OCI-LY7 (cell line): ENCODE measurements around the gene KLHL41.
"Not testable (repeated sequence)": the region's sequence is repeated elsewhere in the genome, so short reads cannot be mapped to it uniquely, and the experiment has no call there.

ENCODE experiments used
- CTCF ChIP-seq: fragments of 200-600 bp; sonication (generic); conservative IDR thresholded peaks from 2 replicates; pipeline ENCODE4 v1.5.1; 2014; ENCODE audit warnings: mild to moderate bottlenecking, antibody characterized with exemption, low read length, moderate library complexity, mixed read lengths
- EZH2phosphoT487 ChIP-seq: fragments of 200-600 bp; sonication (generic); IDR thresholded peaks from 2 replicates; pipeline ENCODE4 v1.6.1; 2018; ENCODE audit warnings: low read depth, borderline replicate concordance, mild to moderate bottlenecking, mixed run types, antibody characterized with exemption, low read length, moderate library complexity, mixed read lengths

- not testable (repeated sequence) for TF ChIP-seq CTCF, EZH2phosphoT487
Observed at GRCh38 chr2:169562084-169562483, 52.6 kb downstream of the KLHL41 start.
